Loucy (cell line): ENCODE results near the gene PHACTR2.
"Not testable (repeated sequence)": the region's sequence is repeated elsewhere in the genome, so short reads cannot be mapped to it uniquely, and the experiment has no call there.

Experiments
- H2AFZ ChIP-seq: fragments of 200-600 bp; sonication (generic); 2 replicates; pipeline ENCODE4 v1.6.0; 2016; ENCODE audit warnings: antibody characterized with exemption, mild to moderate bottlenecking, low read length, moderate library complexity
- H3F3A ChIP-seq: fragments of 200-600 bp; 2 replicates; pipeline ENCODE4 v1.6.0; 2016; ENCODE audit warnings: antibody characterized with exemption, low read depth, mild to moderate bottlenecking
- H3K27me3 ChIP-seq: fragments of 200-600 bp; sonication (generic); 2 replicates; pipeline ENCODE4 v1.6.1; 2014; ENCODE audit warnings: low read length, mild to moderate bottlenecking; ENCODE audit not compliant: insufficient read depth, poor library complexity, severe bottlenecking
- H3K36me3 ChIP-seq: fragments of 200-600 bp; sonication (generic); 2 replicates; pipeline ENCODE4 v1.6.1; 2016; ENCODE audit warnings: low read length; ENCODE audit not compliant: insufficient read depth
- H3K4me1 ChIP-seq: fragments of 200-600 bp; sonication (generic); 2 replicates; pipeline ENCODE4 v1.5.1; 2014; ENCODE audit warnings: low read length, mild to moderate bottlenecking; ENCODE audit not compliant: insufficient read depth, poor library complexity, severe bottlenecking
- H3K4me2 ChIP-seq: fragments of 200-600 bp; sonication (generic); 2 replicates; pipeline ENCODE4 v1.6.0; 2014; ENCODE audit warnings: antibody characterized with exemption, low read length, low read depth, mild to moderate bottlenecking; ENCODE audit not compliant: poor library complexity, severe bottlenecking
- H3K4me3 ChIP-seq: fragments of 200-600 bp; sonication (generic); 2 replicates; pipeline ENCODE4 v1.5.1; 2014; ENCODE audit warnings: low read length, mild to moderate bottlenecking, mixed read lengths; ENCODE audit not compliant: poor library complexity, severe bottlenecking
- H3K79me2 ChIP-seq: fragments of 200-600 bp; sonication (generic); 2 replicates; pipeline ENCODE4 v1.6.1; 2014; ENCODE audit warnings: low read length; ENCODE audit not compliant: insufficient read depth
- H3K9ac ChIP-seq: fragments of 200-600 bp; sonication (generic); 2 replicates; pipeline ENCODE4 v1.6.0; 2014; ENCODE audit warnings: mild to moderate bottlenecking, low read depth, low read length, moderate library complexity; ENCODE audit not compliant: poor library complexity, severe bottlenecking
- H3K9me2 ChIP-seq: fragments of 200-600 bp; sonication (generic); replicated peaks from 2 replicates; pipeline ENCODE4 v1.6.1; 2016; ENCODE audit warnings: low read depth, low read length, mixed read lengths
- H3K9me3 ChIP-seq: fragments of 200-600 bp; sonication (generic); 2 replicates; pipeline ENCODE4 v1.6.1; 2014; ENCODE audit warnings: mild to moderate bottlenecking, antibody characterized with exemption, low read length, low read depth; ENCODE audit not compliant: insufficient read depth
- H4K20me1 ChIP-seq: fragments of 200-600 bp; sonication (generic); 2 replicates; pipeline ENCODE4 v1.6.0; 2014; ENCODE audit warnings: antibody characterized with exemption, low read length, mild to moderate bottlenecking; ENCODE audit not compliant: insufficient read depth, poor library complexity, severe bottlenecking
- EZH2phosphoT487 ChIP-seq: fragments of 200-600 bp; IDR thresholded peaks from 2 replicates; pipeline ENCODE4 v1.6.1; 2018; ENCODE audit warnings: antibody characterized with exemption, mild to moderate bottlenecking, moderate library complexity, borderline replicate concordance
- TF ChIP-seq, protein P1 (sequence below): fragments of 200-600 bp; sonication (generic); conservative IDR thresholded peaks from 2 replicates; pipeline ENCODE4 v1.5.1; 2014; ENCODE audit warnings: mild to moderate bottlenecking, antibody characterized with exemption, low read length

Gene PHACTR2

DNA sequence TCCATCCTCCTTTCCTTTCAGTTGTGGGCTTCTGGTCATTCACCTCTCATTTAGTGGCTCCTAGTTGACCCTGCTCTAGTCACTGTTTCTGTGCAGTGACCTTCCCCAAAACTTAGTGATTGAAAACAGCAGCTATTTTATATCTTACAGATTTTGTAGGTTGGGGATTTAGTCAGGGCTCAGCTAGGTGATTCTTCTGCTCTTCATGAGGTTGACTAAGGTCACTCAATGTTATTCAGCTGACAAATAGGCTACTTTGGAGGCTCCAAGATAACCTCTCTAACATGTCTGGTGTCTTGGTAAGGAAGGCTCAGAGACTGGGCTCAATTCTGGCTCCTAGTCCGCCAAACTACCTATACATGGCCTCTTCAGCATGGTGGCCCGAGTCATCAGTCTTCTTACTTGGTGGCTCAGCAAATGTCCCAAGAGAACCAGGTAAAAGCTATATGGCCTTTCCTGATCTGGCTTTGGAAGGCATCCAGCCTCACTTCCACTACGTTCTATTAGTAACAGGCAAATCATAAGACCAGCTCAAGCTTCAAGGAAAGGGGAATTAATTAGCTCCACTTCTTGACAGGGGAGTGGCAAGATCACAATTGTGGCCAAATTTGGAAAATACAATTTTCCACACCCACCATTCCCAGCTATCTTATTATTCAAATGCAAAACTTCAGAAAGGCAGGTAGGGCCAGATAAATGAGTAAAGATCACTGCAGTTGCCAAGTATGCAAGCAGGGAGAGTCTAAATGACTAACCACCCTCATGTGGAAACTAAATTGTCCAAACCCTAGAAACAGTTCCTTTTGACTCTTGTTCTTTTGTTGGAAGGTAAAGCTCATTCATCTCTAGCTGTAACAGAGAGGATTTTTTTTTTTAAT, 114.9 kb downstream of the PHACTR2 start:
- TF ChIP-seq, protein P1, sequence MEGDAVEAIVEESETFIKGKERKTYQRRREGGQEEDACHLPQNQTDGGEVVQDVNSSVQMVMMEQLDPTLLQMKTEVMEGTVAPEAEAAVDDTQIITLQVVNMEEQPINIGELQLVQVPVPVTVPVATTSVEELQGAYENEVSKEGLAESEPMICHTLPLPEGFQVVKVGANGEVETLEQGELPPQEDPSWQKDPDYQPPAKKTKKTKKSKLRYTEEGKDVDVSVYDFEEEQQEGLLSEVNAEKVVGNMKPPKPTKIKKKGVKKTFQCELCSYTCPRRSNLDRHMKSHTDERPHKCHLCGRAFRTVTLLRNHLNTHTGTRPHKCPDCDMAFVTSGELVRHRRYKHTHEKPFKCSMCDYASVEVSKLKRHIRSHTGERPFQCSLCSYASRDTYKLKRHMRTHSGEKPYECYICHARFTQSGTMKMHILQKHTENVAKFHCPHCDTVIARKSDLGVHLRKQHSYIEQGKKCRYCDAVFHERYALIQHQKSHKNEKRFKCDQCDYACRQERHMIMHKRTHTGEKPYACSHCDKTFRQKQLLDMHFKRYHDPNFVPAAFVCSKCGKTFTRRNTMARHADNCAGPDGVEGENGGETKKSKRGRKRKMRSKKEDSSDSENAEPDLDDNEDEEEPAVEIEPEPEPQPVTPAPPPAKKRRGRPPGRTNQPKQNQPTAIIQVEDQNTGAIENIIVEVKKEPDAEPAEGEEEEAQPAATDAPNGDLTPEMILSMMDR: no peak
- TF ChIP-seq EZH2phosphoT487: no peak
- Histone ChIP-seq H3K4me3 (no peak overlapping the region), H3K27me3 (no peaks in the 10 kb centered on the region), H3F3A (no peaks in the 10 kb centered on the region), H3K9me3 (no peaks in the 10 kb centered on the region), H3K36me3 (no peaks in the 10 kb centered on the region), H3K4me2 (no peak overlapping the region), H3K9ac (no peak overlapping the region), H4K20me1 (no peaks in the 10 kb centered on the region), H3K79me2 (no peaks in the 10 kb centered on the region), H2AFZ (no peak overlapping the region), H3K4me1 (no peaks in the 10 kb centered on the region), H3K9me2 (no peaks in the 10 kb centered on the region)

DNA sequence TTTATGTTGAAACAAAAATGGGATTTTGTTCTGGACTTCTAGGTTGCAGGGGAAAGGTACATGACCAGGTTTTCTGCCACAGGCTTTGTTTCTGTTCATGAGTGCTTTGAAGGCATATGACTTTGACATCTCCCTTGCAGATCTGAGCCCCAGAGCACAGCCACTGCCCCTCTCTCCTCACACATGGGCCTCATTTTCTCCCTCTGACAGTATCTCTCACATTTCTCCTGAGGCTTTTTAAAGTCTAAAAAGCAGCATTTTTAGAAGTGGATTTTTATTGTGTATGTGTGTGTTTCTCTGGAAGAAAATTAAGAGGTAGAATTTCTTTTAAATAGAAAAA, 115.5 kb downstream of the PHACTR2 start:
- no peak overlapping the region for H3K4me2 ChIP-seq
- no peaks in the 10 kb centered on the region for H4K20me1 ChIP-seq
- no peaks in the 10 kb centered on the region for H3K79me2 ChIP-seq
- H3K4me1 ChIP-seq: no peaks in the 10 kb centered on the region
- H3K9me2 ChIP-seq: no peaks in the 10 kb centered on the region
- H3K27me3 ChIP-seq: no peaks in the 10 kb centered on the region
- TF ChIP-seq EZH2phosphoT487: no peak
- TF ChIP-seq, protein P1: no peak
- no peaks in the 10 kb centered on the region for H3K9me3 ChIP-seq
- H3K36me3 ChIP-seq: no peaks in the 10 kb centered on the region
- H2AFZ ChIP-seq: no peak overlapping the region
- no peak overlapping the region for H3K9ac ChIP-seq
- H3K4me3 ChIP-seq: no peak overlapping the region
- H3F3A ChIP-seq: no peaks in the 10 kb centered on the region

DNA sequence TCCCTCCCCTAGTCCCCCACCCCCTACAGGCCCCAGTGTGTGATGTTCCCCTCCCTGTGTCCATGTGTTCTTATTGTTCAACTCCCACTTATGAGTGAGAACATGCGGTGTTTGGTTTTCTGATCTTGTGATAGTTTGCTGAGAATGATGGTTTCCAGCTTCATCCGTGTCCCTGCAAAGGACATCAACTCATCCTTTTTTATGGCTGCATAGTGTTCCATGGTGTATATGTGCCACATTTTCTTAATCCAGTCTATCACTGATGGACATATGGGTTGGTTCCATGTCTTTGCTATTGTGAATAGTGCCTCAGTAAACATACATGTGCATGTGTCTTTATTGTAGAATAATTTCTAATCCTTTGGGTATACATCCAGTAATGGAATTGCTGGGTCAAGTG, 118.8 kb downstream of the PHACTR2 start:
- not testable (repeated sequence) for H3K4me1 ChIP-seq, H3K9me2 ChIP-seq, H3K79me2 ChIP-seq, H4K20me1 ChIP-seq, H3K36me3 ChIP-seq, H3K9ac ChIP-seq, H3F3A ChIP-seq, H3K9me3 ChIP-seq, H3K4me3 ChIP-seq, H3K27me3 ChIP-seq, H2AFZ ChIP-seq, H3K4me2 ChIP-seq

DNA sequence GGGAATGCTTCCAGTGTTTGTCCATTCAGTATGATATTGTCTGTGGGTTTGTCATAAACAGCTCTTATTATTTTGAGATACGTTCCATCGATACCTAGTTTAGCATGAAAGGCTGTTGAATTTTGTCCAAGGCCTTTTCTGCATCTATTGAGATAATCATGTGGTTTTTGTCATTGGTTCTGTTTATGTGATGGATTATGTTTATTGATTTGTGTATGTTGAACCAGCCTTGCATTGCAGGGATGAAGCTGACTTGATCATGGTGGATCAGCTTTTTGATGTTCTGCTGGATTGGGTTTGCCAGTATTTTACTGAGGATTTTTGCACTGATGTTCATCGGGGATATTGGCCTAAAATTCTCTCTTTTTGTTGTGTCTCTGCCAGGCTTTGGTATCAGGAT, 120.7 kb downstream of the PHACTR2 start:
- not testable (repeated sequence) for H3K79me2 ChIP-seq, H4K20me1 ChIP-seq, H3K4me3 ChIP-seq, H2AFZ ChIP-seq, H3K4me1 ChIP-seq, H3K27me3 ChIP-seq, H3F3A ChIP-seq, H3K9ac ChIP-seq, H3K9me2 ChIP-seq, H3K9me3 ChIP-seq, H3K36me3 ChIP-seq, H3K4me2 ChIP-seq
